Measurements from ENCODE around the gene RREB1. TPM values are rescaled to one million over a fixed set of nuclear protein-coding genes. Genes with fewer than 3 reads are reported as not detected.

The RREB1 gene, protein sequence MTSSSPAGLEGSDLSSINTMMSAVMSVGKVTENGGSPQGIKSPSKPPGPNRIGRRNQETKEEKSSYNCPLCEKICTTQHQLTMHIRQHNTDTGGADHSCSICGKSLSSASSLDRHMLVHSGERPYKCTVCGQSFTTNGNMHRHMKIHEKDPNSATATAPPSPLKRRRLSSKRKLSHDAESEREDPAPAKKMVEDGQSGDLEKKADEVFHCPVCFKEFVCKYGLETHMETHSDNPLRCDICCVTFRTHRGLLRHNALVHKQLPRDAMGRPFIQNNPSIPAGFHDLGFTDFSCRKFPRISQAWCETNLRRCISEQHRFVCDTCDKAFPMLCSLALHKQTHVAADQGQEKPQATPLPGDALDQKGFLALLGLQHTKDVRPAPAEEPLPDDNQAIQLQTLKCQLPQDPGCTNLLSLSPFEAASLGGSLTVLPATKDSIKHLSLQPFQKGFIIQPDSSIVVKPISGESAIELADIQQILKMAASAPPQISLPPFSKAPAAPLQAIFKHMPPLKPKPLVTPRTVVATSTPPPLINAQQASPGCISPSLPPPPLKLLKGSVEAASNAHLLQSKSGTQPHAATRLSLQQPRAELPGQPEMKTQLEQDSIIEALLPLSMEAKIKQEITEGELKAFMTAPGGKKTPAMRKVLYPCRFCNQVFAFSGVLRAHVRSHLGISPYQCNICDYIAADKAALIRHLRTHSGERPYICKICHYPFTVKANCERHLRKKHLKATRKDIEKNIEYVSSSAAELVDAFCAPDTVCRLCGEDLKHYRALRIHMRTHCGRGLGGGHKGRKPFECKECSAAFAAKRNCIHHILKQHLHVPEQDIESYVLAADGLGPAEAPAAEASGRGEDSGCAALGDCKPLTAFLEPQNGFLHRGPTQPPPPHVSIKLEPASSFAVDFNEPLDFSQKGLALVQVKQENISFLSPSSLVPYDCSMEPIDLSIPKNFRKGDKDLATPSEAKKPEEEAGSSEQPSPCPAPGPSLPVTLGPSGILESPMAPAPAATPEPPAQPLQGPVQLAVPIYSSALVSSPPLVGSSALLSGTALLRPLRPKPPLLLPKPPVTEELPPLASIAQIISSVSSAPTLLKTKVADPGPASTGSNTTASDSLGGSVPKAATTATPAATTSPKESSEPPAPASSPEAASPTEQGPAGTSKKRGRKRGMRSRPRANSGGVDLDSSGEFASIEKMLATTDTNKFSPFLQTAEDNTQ (N-terminal part only)
- 22.4 TPM for total RNA-seq

DNA sequence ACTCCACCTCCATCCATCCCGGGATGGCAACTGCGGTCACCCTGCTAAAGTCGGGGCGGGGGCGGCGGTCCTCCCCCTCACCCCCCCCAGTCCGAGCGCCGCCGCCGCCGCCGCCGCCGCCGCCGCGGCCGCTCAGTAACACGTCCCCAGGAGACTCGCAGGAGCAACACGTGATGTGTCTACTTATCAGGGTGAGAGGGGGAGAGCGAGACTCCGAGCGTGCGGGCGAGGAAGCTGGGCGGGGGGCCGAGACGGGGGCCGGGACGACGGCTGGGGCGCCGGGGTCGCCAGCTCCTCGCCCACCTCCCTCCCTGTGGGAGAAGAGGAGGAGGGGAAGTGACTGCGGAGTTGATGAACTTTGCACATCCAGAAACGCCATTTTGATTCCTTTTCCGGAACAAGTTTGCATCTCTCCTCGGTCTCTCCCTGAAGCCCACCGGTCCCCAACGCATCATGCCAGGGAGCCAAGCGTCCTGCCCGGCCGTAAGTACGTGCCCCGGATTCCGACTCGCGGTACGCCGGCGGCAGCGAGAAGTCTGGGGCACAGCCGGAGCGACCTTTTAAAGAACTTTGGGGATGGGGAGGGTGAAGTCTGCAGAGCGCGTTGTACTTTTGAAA, at the start of gene RREB1:
RREB1 (plus strand) TSS at position 384 of the 618 bp plus-strand sequence. CDS start 73,951 bp downstream, outside the sequence.
- Histone ChIP-seq H3K9me3 (ENCODE audit: control insufficient read depth in 3 of 3, low read length in 3 of 3) (no peaks in the 10 kb centered on the region), H3K27ac (ENCODE audit: low read depth, low read length) (peak within 1 kb of the TSS; percentile 85), H3K36me3 (ENCODE audit: control insufficient read depth in 3 of 3, insufficient read depth in 3 of 3, low read length in 3 of 3) (no peaks in the 10 kb centered on the region), H3K4me3 (ENCODE audit: low read length in 3 of 3) (peak within 1 kb of the TSS; percentile 94 to 99 (median 98)), H3K9ac (ENCODE audit: low read depth in 1 of 3, low read length in 3 of 3) (peak within 1 kb of the TSS; percentile 87 to 93 (median 87)), H3K4me1 (ENCODE audit: control insufficient read depth in 3 of 3, insufficient read depth in 3 of 3, low read length in 3 of 3) (peaks cover 17 to 20% (median 19%) of the 10 kb centered on the region in 3 donors), H3K27me3 (ENCODE audit: control insufficient read depth in 3 of 3, insufficient read depth in 3 of 3, low read length in 3 of 3) (no peaks in the 10 kb centered on the region)

DNA sequence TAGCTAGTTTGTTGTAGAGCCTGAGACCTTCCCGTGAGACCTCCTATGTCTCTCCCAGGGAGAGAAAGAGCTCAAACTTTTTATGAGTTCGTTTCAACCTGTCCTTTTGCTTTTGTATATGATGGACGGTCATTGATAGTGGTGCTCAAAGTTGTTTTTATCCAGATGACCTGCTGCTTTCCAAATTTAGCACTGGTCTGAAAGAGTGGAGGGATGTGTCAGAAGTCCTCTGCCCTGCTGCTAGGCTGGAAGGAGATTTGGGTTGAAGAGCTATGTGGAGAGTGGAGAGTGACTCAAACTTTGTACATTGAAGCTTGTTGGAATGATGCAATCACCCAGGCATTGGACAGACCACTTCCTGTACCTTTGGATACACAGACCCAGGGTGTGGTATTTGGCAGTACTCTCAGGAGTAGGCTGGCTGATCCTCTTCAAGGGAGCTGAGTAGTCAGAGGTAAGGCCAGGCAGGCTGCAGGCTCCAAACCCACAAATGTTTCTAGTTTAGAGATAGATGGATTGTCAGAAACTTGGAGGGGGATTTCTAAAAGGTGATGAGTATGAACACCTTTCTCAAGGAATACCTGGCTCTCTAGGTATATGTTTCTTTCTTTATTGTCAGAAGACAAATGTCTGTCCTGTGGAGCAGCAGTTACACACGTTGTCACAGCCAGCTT, 49.4 kb upstream of the RREB1 start:
- peaks cover 5 to 18% (median 6%) of the 10 kb centered on the region in 3 donors for H3K4me1 ChIP-seq (ENCODE audit: control insufficient read depth in 3 of 3, insufficient read depth in 3 of 3, low read length in 3 of 3)
- no peak overlapping the region for H3K4me3 ChIP-seq (ENCODE audit: low read length in 3 of 3)
- no peaks in the 10 kb centered on the region for H3K36me3 ChIP-seq (ENCODE audit: control insufficient read depth in 3 of 3, insufficient read depth in 3 of 3, low read length in 3 of 3)
- no peaks in the 10 kb centered on the region for H3K9me3 ChIP-seq (ENCODE audit: control insufficient read depth in 3 of 3, low read length in 3 of 3)
- H3K27me3 ChIP-seq (ENCODE audit: control insufficient read depth in 3 of 3, insufficient read depth in 3 of 3, low read length in 3 of 3): no peaks in the 10 kb centered on the region
- peak overlapping the region; percentile 10 to 47 (median 36) for H3K9ac ChIP-seq (ENCODE audit: low read depth in 1 of 3, low read length in 3 of 3)
- H3K27ac ChIP-seq (ENCODE audit: low read depth, low read length): peak overlapping the region; percentile 72

DNA sequence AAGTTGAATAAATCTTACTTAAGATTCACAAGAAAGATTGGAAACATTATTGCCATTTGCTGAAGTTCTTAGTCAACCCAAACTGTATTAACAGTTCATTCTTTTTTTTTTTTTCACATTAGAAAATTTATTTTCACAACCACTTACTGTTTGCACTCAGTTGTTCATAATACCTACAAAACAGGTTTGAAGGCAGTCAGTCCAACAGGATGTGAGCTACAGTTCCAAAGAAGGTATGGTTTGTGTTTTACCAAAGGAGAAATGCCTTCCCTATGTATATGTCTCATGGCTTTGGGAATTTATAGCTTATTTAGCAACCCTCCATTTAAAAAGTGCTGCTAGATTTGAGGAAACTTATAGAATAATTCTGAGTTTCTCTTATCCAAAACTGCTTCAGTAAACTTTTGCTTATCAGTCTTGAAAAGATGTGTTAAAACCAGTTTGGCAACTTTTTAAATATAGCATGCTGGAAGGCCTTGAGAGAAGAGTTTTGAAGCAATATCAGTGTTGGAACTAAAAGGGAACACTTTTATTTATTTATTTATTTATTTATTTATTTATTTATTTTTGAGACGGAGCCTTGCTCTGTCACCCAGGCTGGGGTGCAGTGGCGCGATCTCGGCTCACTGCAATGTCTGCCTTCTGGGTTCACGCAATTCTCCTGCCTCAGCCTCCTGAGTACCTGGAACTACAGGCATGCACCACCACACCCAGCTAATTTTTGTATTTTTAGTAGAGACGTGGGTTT, 46.8 kb upstream of the RREB1 start:
- Histone ChIP-seq H3K9me3 (ENCODE audit: control insufficient read depth in 3 of 3, low read length in 3 of 3) (no peaks in the 10 kb centered on the region), H3K36me3 (ENCODE audit: control insufficient read depth in 3 of 3, insufficient read depth in 3 of 3, low read length in 3 of 3) (no peaks in the 10 kb centered on the region), H3K4me3 (ENCODE audit: low read length in 3 of 3) (no peak overlapping the region), H3K4me1 (ENCODE audit: control insufficient read depth in 3 of 3, insufficient read depth in 3 of 3, low read length in 3 of 3) (peaks cover 5 to 17% (median 6%) of the 10 kb centered on the region in 3 donors), H3K9ac (ENCODE audit: low read depth in 1 of 3, low read length in 3 of 3) (no peak overlapping the region), H3K27me3 (ENCODE audit: control insufficient read depth in 3 of 3, insufficient read depth in 3 of 3, low read length in 3 of 3) (no peaks in the 10 kb centered on the region), H3K27ac (ENCODE audit: low read depth, low read length) (no peak overlapping the region)

DNA sequence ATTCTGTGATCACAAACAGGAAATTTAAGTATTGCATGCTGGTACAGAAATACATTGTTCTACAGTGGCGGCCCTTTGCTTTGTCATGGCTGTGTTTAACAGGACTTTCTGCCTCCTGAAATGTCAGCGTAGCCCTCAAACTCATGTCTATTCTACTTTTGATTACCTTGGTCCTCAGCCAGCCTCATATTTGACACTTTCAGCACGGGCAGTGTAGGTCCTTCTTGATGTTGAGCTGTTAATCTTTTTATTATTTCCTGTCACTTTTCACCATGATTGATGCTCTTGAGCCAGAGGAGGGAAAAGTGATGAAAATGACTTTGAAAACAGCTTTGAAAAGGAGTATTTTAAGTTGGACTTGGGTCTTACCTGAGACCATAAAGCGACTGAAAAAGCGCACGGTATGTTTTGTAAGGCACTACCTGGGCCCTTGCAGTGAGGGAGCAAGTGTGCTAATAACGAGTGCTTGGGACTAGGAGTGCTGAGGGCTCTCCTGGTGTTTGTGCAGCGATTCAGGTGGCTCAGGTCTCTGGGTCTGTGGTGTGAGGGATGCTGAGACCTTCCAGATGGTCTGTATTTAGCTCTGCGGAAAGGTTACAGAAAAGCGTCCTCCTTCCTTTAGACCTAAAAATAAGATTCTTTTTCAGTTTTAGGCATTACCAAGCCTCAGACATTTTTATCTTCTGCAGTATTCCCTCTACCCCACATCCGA, 45.2 kb upstream of the RREB1 start:
- H3K4me3 ChIP-seq (ENCODE audit: low read length in 3 of 3): no peak overlapping the region
- H3K36me3 ChIP-seq (ENCODE audit: control insufficient read depth in 3 of 3, insufficient read depth in 3 of 3, low read length in 3 of 3): no peaks in the 10 kb centered on the region
- no peaks in the 10 kb centered on the region for H3K9me3 ChIP-seq (ENCODE audit: control insufficient read depth in 3 of 3, low read length in 3 of 3)
- no peaks in the 10 kb centered on the region for H3K27me3 ChIP-seq (ENCODE audit: control insufficient read depth in 3 of 3, insufficient read depth in 3 of 3, low read length in 3 of 3)
- no peak overlapping the region for H3K9ac ChIP-seq (ENCODE audit: low read depth in 1 of 3, low read length in 3 of 3)
- H3K4me1 ChIP-seq (ENCODE audit: control insufficient read depth in 3 of 3, insufficient read depth in 3 of 3, low read length in 3 of 3): peaks cover 5 to 17% (median 6%) of the 10 kb centered on the region in 3 donors
- no peak overlapping the region for H3K27ac ChIP-seq (ENCODE audit: low read depth, low read length)

DNA sequence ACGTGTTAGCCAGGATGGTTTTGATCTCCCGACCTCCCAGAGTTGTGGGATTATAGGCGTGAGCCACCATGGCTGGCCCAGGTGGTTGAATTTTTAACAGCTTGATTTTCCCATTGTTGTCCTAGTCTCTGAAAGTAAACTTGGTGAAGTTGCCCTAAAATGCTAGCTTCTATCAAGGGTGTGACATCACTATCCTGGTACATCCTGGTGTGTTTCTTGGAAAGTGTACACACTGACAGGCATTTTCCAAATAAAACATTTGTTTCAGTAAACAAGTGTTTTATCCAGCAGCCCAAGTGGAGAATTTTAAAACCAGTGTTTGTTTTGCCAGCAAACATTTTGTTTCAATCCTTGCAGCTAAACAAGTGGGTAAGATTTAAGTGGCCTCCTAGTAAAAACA, 40.5 kb upstream of the RREB1 start:
- Histone ChIP-seq H3K36me3 (ENCODE audit: control insufficient read depth in 3 of 3, insufficient read depth in 3 of 3, low read length in 3 of 3) (no peaks in the 10 kb centered on the region), H3K9me3 (ENCODE audit: control insufficient read depth in 3 of 3, low read length in 3 of 3) (no peaks in the 10 kb centered on the region), H3K27ac (ENCODE audit: low read depth, low read length) (no peak overlapping the region), H3K4me1 (ENCODE audit: control insufficient read depth in 3 of 3, insufficient read depth in 3 of 3, low read length in 3 of 3) (no peaks in the 10 kb centered on the region), H3K27me3 (ENCODE audit: control insufficient read depth in 3 of 3, insufficient read depth in 3 of 3, low read length in 3 of 3) (no peaks in the 10 kb centered on the region), H3K9ac (ENCODE audit: low read depth in 1 of 3, low read length in 3 of 3) (no peak overlapping the region), H3K4me3 (ENCODE audit: low read length in 3 of 3) (no peak overlapping the region)

DNA sequence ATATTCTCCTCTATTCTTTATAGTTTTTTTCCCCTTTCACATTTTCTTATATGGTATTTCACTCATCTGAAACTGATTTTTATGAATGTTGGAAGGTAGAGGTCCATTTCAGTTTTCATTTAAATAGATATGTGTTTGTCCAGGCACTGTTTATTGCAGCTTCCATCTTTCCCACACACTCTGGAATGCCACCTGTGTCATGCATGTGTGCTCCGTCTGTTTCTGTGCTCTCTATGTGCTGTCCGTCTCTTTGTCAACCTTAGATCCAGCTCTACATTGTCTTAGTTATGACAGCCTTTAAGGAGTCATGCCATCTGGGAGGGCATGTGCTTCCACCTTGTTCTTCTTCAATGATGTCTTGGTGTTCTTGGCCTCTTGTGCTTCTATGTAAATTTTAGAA, 36.4 kb upstream of the RREB1 start:
- no peaks in the 10 kb centered on the region for H3K9me3 ChIP-seq (ENCODE audit: control insufficient read depth in 3 of 3, low read length in 3 of 3)

DNA sequence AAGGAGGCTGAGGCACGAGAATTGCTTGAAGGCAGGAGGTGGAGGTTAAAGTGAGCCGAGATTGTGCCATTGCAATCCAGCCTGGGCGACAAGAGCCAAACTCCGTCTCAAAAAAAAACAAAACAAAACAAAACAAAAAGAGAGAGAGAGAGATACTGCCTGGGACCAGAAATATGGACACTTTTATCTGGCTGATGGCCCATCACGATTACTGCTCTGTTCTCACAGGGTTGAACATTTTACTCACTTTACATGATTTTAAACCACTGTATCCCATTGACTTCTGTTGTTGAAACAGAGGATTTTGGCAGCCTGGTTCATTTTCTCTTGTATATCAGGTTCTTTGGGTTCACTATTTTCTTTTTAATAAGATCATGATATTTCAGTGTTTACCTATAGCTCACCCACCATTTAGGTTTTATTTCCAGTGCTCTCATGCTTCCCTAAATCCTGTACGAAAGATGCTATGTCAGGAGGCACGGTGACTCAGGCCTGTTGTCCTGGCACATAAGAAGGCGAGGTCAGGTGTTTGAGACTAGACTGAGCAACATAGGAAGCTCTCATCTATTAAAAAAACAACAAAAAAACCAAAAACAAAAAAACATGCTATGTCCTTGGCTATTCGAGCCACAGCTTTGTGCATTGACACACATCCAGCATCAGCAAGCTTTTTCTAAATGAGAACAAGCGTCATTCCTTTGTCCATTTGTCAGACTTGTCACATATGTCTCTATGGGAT, 34.5 kb upstream of the RREB1 start:
- H3K9ac ChIP-seq (ENCODE audit: low read depth in 1 of 3, low read length in 3 of 3): no peak overlapping the region
- H3K27ac ChIP-seq (ENCODE audit: low read depth, low read length): no peak overlapping the region
- no peaks in the 10 kb centered on the region for H3K9me3 ChIP-seq (ENCODE audit: control insufficient read depth in 3 of 3, low read length in 3 of 3)
- H3K4me3 ChIP-seq (ENCODE audit: low read length in 3 of 3): no peak overlapping the region
- no peaks in the 10 kb centered on the region for H3K27me3 ChIP-seq (ENCODE audit: control insufficient read depth in 3 of 3, insufficient read depth in 3 of 3, low read length in 3 of 3)
- H3K4me1 ChIP-seq (ENCODE audit: control insufficient read depth in 3 of 3, insufficient read depth in 3 of 3, low read length in 3 of 3): no peaks in the 10 kb centered on the region
- no peaks in the 10 kb centered on the region for H3K36me3 ChIP-seq (ENCODE audit: control insufficient read depth in 3 of 3, insufficient read depth in 3 of 3, low read length in 3 of 3)

More for the DNA sequence above, 36.4 kb upstream of the RREB1 start:
- H3K4me3 ChIP-seq (ENCODE audit: low read length in 3 of 3): no peak overlapping the region
- no peaks in the 10 kb centered on the region for H3K4me1 ChIP-seq (ENCODE audit: control insufficient read depth in 3 of 3, insufficient read depth in 3 of 3, low read length in 3 of 3)
- H3K36me3 ChIP-seq (ENCODE audit: control insufficient read depth in 3 of 3, insufficient read depth in 3 of 3, low read length in 3 of 3): no peaks in the 10 kb centered on the region
- H3K9ac ChIP-seq (ENCODE audit: low read depth in 1 of 3, low read length in 3 of 3): no peak overlapping the region
- no peaks in the 10 kb centered on the region for H3K27me3 ChIP-seq (ENCODE audit: control insufficient read depth in 3 of 3, insufficient read depth in 3 of 3, low read length in 3 of 3)
- no peak overlapping the region for H3K27ac ChIP-seq (ENCODE audit: low read depth, low read length)

Measured in skeletal muscle tissue (tissue), 4 donors.